Measurements from ENCODE around the gene MCC.

GRCh38 chr5:113230711-113231652 is 257.3 kb downstream of the MCC start:
- TF ChIP-seq EP300 (IDR thresholded peaks at IDR 0.05) (no peak), POLR2A (IDR thresholded peaks at IDR 0.05) (no peak), CTCF (IDR thresholded peaks at IDR 0.05) (no peak), POLR2AphosphoS5 (IDR thresholded peaks at IDR 0.05) (no peak)

All from upper lobe of left lung (tissue), 4 donors.